Prostate gland (tissue), 2 donors: ENCODE measurements around the gene CCDC97. TPM values are rescaled to one million over a fixed set of nuclear protein-coding genes. Genes with fewer than 3 reads are reported as not detected.

Experiments
- DNase-seq: peaks from one replicate; pipeline ENCODE4 v3.0.0-alpha.2; 2019; ENCODE audit warnings: low spot score
- H3K27ac ChIP-seq, 2 donors: fragments of 200-600 bp; sonication (generic); 2 replicates each; pipeline ENCODE4 v1.5.1; 2017 to 2019
- H3K27me3 ChIP-seq: fragments of 200-600 bp; sonication (generic); replicated peaks from 2 replicates; pipeline ENCODE4 v1.5.1; 2019; ENCODE audit not compliant: insufficient read depth
- H3K36me3 ChIP-seq, 2 donors: fragments of 200-600 bp; sonication (generic); 1 replicate in 1 of 2; 2 replicates in 1 of 2; pipeline versions ENCODE4 v1.5.1 to v1.8.1; 2017 to 2019
- H3K4me1 ChIP-seq: fragments of 200-600 bp; sonication (generic); replicated peaks from 2 replicates; pipeline ENCODE4 v1.5.1; 2019
- H3K4me3 ChIP-seq, 2 donors: fragments of 200-600 bp; sonication (generic); 2 replicates each; pipeline ENCODE4 v1.5.1; 2017 to 2019
- H3K9me3 ChIP-seq: fragments of 200-600 bp; sonication (generic); 2 replicates; pipeline ENCODE4 v1.5.1; 2017
- POLR2A ChIP-seq: fragments of 450-650 bp; IDR thresholded peaks from one replicate; pipeline ENCODE4 v1.6.1; 2016; ENCODE audit warnings: antibody characterized with exemption, mild to moderate bottlenecking
- POLR2AphosphoS5 ChIP-seq: sonication (generic); formaldehyde crosslinking; IDR thresholded peaks from one replicate; pipeline ENCODE4 v1.6.1; 2017; ENCODE audit warnings: antibody characterized with exemption
- WGBS: methylation state at CpG from one replicate; pipeline ENCODE4 v1.1.5; 2018; 5-methylcytosine and 5-hydroxymethylcytosine counted together
- intact Hi-C: fragments of 100-400 bp; cut with DNase I; formaldehyde crosslinking; loops from one replicate; pipeline ENCODE4 v1.14.2; 2022
- total RNA-seq, 2 donors: library from RNA; depleted of rRNA; stranded (reverse); fragments of >200 nt; gene quantifications; one replicate each; pipeline ENCODE4 v1.1.0, GENCODE V29; 2016
- TF ChIP-seq, protein P1 (sequence below), 4 experiments: fragments of 200-600 bp in 2 of 4; fragments of 450-650 bp in 2 of 4; sonication (generic) in 2 of 4; IDR thresholded peaks; 1 replicate in 3 of 4; 2 replicates in 1 of 4; pipeline ENCODE4 v1.5.1; 2016 to 2019; ENCODE audit warnings: antibody characterized with exemption in 4 of 4, mild to moderate bottlenecking in 2 of 4, moderate library complexity in 2 of 4

CCDC97 gene
- total RNA-seq, 2 donors from 2014 or later: 21.0 to 34.4 TPM

GRCh38 chr19:41294393-41294792, 15.6 kb upstream of the CCDC97 start:
- intact Hi-C loops: no loop called here
- 93% methylated on average over 10 of the region's 10 CpGs for WGBS
- TF ChIP-seq POLR2A: no peak
- no peak for TF ChIP-seq POLR2AphosphoS5
- TF ChIP-seq, protein P1, sequence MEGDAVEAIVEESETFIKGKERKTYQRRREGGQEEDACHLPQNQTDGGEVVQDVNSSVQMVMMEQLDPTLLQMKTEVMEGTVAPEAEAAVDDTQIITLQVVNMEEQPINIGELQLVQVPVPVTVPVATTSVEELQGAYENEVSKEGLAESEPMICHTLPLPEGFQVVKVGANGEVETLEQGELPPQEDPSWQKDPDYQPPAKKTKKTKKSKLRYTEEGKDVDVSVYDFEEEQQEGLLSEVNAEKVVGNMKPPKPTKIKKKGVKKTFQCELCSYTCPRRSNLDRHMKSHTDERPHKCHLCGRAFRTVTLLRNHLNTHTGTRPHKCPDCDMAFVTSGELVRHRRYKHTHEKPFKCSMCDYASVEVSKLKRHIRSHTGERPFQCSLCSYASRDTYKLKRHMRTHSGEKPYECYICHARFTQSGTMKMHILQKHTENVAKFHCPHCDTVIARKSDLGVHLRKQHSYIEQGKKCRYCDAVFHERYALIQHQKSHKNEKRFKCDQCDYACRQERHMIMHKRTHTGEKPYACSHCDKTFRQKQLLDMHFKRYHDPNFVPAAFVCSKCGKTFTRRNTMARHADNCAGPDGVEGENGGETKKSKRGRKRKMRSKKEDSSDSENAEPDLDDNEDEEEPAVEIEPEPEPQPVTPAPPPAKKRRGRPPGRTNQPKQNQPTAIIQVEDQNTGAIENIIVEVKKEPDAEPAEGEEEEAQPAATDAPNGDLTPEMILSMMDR (IDR thresholded peaks at IDR 0.05): no peak
- Histone ChIP-seq H3K27ac (no peak overlapping the region), H3K4me3 (no peak overlapping the region), H3K9me3 (no peaks in the 10 kb centered on the region), H3K36me3 (peaks cover 26 to 29% of the 10 kb centered on the region in 2 donors), H3K4me1 (peaks cover 6% of the 10 kb centered on the region), H3K27me3 (no peaks in the 10 kb centered on the region)
- no peak for DNase-seq

- Histone ChIP-seq H3K36me3 (peaks cover 26 to 31% of the 10 kb centered on the region in 2 donors), H3K27me3 (no peaks in the 10 kb centered on the region), H3K9me3 (no peaks in the 10 kb centered on the region), H3K4me3 (no peak overlapping the region), H3K4me1 (peaks cover 6% of the 10 kb centered on the region), H3K27ac (no peak overlapping the region)
- intact Hi-C loops: no loop called here
- WGBS: 67% methylated on average over 6 of the region's 6 CpGs
- TF ChIP-seq, protein P1 (IDR thresholded peaks at IDR 0.05): no peak
- TF ChIP-seq POLR2AphosphoS5: no peak
- TF ChIP-seq POLR2A: no peak
- DNase-seq: no peak
Observed at GRCh38 chr19:41295499-41295898, 14.5 kb upstream of the CCDC97 start.

GRCh38 chr19:41296433-41296871, 13.5 kb upstream of the CCDC97 start:
- Histone ChIP-seq H3K27ac (peak overlapping the region; percentile 1 to 14), H3K27me3 (no peaks in the 10 kb centered on the region), H3K4me1 (peaks cover 6% of the 10 kb centered on the region), H3K36me3 (peaks cover 26 to 34% of the 10 kb centered on the region in 2 donors), H3K9me3 (no peaks in the 10 kb centered on the region), H3K4me3 (no peak overlapping the region)
- TF ChIP-seq, protein P1 (IDR thresholded peaks at IDR 0.05): no peak
- peak; percentile 30 for TF ChIP-seq POLR2AphosphoS5
- intact Hi-C loops: no loop called here
- peak; percentile 36 for DNase-seq
- 38% methylated on average over 2 of the region's 2 CpGs for WGBS

- Histone ChIP-seq H3K36me3 (peaks cover 18 to 24% of the 10 kb centered on the region in 2 donors), H3K4me3 (no peak overlapping the region), H3K27ac (peak overlapping the region; percentile 29 to 49), H3K9me3 (no peaks in the 10 kb centered on the region), H3K4me1 (peaks cover 6% of the 10 kb centered on the region), H3K27me3 (no peaks in the 10 kb centered on the region)
- no peak for DNase-seq
- TF ChIP-seq, protein P1 (IDR thresholded peaks at IDR 0.05): no peak
- TF ChIP-seq POLR2A (no peak), POLR2AphosphoS5 (no peak)
- intact Hi-C loops: no loop called here
- 60% methylated on average over 7 of the region's 7 CpGs for whole genome bisulfite sequencing
Observed at GRCh38 chr19:41297628-41298347, 12.2 kb upstream of the CCDC97 start.
